GM19351 (cell line): ENCODE measurements around the gene TRPV4.

Experiments used
- ATAC-seq: cut with Tn5 transposase; IDR thresholded peaks from one replicate; pipeline ENCODE4 v1.9.1; 2021; ENCODE audit warnings: mild to moderate bottlenecking, moderate library complexity; ENCODE audit not compliant: unreplicated experiment

Gene TRPV4

DNA sequence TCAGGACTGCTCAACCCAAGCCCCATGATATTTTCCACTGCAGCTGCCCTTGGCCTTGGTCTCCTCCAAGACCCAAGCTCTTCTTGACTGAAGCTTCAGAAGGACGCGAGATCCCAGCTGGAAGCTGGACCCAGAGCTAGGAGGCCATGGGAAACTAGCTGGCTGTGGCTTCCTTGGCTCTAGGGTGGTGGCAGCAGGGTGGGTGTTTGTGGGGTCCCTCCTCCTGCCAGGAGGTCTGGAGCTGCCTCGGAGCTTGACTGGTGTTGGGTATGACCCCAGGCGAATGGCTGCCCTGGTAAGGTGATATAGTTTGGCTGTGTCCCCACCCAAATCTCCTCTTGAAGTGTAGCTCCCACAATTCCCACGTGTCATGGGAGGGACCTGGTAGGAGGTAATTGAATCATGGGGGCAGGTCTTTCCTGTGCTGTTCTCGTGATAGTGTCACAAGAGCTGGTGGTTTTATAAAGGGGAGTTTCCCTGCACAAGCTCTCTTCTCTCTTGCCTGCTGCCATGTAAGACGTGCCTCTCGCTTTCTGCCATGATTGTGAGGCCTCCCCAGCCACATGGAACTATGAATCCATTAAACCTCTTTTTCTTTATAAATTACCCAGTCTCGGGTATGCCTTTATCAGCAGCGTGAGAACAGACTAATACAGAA is 51.4 kb downstream of the TRPV4 start:
- ATAC-seq = no peak

DNA sequence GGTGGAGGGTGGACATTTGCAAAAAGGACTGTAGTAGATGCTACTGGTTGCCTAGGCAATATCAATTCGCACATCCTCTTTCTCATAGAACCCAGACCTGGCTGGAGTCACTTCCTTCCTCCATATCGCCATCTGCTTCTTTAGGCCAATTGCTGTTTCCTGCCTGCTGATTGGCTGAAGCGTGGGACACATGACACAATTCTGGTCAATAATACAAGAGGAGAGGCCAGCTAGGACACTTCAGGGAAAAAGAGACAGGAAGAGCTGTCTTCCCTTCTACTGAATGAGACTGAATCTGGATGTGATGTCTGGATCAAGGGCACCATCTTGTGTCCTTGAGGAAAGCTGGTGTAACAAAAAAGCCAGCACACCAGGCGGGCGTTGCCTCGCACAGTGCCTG is 53.8 kb downstream of the TRPV4 start:
- ATAC-seq = no peak

DNA sequence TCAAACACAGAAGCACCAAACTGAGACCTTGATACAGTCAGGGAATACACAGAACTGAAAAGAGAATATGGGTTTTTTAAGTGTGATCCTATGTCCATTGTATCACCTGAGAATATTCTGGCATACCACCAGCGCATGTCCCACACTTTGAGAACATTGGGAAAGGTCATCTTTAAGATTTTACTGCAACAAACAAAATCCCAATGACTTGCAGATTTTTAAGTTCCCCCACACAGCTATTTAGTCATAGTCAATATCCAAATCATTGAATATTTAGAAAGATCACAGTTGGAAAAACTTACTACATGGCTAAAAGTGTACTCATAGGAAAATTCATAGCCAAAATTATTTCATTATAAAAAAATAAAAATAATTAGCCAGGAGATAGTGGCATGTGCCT is 54.5 kb downstream of the TRPV4 start:
- ATAC-seq = no peak

DNA sequence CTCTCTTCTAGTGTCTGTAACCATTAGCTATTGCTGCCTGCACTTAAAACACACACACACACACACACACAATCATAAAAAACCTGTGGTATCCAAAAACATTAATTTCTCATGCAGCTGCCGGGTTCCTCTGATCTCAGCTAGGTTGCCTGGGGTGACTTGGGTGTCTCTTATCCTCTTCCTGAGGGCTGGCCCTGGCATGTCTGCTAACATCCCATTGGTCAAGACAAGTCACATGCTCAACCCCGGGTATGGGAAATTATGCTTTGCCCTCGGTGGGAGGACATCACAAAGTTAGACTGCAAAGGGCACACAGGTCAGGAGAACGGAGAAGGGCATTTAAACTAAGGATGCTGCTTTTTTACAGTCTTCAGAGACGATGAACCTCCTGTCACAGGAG is 55.7 kb downstream of the TRPV4 start:
- no peak for ATAC-seq

DNA sequence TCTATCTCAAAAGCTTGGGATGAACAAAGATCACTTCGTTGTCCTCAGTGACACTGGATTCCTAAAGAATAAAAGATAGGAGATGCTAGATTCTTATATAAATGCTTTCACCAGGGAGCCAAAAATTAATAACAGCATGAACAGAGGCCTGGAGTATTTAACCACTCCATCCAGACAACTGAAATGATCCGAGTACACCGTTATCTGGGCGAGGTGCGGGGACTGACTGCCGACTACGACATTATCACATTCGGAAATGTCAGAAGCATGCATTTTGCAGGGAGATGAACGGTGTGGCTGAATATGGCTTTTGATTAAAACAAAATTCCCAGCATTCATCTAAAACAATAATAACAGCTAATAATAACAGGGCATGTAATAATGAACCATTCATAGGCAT is 56.6 kb downstream of the TRPV4 start:
- no peak for ATAC-seq

DNA sequence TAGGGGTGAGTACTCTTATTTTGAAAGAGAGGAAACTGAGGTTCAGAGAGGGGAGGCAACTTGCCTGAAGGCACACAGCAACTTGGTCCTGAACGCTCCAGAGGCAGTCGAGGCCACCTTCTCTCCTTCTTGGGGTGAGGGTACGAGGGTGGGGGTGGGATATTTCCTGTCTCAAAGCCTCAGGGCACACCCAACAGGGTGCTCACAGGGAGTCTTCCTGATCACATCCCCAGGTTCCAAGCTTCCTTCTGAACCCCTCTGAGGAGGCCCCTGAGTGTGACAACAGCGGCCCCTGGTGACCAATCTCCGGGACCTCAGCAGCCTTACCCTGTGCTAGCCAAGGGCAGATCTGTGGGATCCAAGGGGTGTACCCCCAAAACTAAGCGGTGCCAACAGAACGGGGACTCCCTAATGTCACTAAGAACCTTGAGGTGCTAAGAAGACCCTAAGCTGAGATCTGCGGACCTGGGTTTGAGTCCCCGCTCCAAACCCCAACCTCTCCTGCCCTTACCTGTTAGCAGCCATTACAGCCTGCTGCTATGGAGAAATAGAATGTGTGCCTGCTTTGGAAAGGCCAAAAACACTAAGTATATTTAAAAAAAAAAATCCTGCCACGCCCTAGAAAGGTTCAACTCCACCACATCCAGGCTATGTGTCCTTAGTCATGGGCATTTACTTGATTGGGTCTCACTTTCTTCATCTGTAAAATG is 57.9 kb downstream of the TRPV4 start:
- peak; percentile 50 for ATAC-seq

DNA sequence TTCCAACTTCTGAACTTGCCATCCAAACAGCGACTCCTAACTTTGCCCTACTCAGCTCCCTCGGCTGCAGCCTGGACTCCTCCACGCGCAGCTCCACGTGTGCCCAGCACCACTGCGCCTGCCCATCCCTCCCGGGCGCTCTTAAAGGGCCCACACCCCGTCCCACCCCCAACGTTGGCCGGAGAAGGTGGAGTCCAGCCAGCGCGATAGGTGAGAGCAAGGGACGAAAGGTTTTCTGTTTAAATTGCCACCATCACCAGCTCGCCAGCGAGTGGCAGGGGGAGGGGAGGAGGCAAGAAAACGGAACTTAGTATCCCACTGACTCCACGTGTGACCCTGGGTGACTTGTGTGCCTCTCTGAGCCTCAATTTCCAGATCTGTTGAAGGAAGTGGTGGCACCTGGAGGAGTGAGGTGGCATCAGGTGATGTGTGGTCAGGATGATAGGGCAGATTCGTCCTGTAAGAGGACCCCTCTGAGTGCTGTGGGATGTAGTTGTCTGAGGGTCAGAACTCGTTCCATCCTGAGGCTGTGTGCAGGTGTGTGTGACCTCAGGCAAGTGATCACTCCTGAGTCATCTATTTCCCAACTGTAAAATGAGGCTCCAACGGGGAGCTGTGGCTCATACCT is 59.7 kb downstream of the TRPV4 start:
- ATAC-seq = no peak

DNA sequence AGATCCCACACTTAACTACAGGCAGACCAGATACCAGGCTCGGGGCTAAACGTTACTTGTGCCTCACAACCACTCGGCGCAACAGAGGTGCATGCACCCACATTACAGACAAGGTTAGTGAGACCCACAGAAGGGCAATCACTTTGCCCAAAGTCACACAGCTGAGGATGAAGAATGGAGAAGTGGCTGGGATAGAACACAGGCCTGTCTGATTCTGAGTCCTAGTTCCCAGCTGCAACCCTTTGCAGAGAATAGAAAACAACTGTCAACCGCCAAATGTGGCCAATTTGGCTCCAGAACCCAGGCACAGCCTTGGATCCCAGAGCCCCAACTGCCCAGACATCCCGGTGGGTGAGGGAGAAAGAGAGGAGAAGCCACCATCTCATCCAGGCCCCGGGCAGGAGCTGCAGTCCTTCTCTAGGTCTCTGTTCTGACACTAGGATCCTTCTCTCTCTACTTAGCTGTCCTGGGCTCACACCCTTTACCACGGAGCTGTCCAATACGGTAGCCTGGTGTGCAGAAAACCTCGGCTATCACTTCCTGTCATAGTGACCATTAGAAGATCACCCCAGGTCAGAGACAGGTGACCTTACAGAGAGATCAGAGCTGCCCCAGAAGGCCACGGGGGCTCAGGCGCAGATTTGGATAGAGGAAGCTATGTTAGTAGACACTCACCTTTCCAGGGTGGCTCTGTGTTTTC is 60.4 kb downstream of the TRPV4 start:
- no peak for ATAC-seq

DNA sequence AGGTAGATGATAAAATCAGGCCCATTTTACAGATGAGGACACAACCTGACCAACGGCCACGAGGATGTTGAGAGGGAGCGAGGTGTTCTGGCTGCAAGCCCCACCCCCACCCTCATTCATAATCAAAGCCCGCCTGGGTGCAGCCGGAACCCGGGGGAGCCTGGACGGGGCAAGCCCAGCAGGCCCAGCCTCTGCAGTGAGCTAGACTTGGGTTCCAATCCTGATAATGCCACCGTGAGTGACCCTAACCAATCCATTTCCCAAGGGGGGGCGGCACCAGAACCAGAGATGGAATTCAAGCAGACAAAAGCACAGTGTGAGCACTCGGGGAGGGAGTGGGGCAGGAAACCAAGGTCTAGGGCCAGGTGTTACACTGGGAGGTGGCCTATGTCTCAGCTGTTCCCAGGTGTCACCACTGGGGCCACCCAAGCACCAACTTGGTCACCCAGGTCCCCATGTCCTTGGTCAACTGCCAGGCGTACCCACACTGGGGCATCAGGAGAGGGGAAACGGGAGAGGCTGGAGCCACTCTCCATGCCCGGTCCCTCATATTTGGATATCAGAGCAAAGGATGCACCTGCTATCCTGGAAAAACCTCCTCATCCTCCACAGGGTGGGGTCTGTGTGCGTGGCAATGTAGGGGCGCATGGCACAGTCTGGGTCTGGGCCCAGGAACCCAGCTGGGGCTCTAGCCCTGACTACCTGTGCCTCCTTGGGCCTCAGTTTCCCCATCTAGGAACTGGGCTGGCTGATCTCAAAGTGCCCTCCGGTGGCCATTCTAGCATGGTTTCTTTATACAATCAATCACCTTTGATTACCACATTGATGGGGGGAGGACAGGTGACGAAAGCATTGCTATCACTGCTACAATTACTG is 61.2 kb downstream of the TRPV4 start:
- no peak for ATAC-seq

DNA sequence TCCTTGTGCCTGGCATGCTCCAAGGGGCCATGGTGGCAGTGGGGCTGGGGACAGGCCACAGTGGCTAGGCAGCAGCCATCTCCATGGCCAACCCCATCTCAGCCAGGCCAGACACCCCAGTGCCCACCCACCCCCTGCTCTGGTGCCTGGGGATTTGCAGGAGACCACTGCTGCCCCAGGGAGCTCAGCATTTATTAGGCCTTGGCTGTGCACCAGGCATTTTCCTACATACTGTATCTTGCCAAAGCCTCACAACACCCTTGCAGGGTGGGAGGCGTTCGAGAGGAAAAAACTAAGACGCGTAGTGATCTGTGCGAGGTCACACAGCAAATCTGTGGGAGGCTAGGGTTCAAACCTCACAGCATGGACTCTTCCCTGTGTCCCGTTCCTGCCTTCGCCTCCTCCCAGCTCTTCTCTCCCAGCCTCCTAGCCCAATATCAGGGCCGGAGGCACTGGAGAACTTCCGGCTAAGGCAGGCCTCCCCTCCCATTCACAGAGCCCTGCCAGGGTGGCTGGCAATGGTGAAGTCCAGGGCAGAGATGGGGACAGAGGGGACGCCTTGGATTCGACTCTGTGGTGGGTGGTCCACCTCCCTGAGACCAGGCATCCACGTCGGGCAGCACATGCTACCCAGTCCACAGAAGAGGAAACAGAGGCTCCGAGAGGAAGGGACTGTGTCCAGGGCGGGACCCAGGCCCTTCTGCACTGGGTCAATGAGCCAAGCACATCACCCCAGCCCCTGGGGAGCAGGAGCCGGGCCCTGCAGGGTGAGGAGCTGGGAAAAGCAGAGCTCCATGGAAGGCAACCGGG is 62.1 kb downstream of the TRPV4 start:
- ATAC-seq = no peak

DNA sequence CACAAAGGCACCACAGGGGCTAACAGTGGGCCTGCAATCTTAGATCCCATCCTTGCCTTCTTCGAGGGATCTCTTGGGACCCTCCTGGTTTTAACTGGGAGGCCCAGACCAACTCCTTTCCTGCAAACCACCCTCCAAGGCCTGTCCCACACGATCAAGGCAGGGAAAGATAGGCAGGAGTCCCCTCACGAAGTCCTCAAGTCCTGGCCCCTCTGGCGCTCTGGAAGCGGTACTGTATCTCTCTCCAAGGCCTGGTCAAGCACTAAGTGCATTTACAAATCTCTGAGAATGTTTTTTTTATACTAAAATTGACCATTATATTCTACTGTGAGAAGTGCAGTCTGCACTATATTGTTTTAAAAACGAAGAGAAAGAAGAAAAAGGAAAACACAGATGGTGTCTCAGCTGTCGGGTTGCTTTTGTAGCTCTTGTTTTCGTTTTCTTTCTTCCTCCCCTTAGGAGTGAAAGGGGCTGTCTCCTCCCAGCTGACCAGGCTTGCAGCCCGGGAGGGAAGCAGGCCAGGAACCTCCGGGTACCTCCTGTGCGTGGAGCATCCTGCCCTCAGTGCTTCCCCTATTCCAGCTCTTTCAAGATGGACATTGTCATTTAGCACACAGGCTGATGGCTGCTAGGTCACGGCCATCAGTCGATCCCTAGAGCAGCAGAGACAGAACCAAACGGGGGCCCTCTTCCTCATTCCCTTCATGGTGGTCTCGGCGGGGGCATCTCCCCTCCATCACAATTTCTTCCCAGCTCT is 62.9 kb downstream of the TRPV4 start:
- ATAC-seq = no peak

DNA sequence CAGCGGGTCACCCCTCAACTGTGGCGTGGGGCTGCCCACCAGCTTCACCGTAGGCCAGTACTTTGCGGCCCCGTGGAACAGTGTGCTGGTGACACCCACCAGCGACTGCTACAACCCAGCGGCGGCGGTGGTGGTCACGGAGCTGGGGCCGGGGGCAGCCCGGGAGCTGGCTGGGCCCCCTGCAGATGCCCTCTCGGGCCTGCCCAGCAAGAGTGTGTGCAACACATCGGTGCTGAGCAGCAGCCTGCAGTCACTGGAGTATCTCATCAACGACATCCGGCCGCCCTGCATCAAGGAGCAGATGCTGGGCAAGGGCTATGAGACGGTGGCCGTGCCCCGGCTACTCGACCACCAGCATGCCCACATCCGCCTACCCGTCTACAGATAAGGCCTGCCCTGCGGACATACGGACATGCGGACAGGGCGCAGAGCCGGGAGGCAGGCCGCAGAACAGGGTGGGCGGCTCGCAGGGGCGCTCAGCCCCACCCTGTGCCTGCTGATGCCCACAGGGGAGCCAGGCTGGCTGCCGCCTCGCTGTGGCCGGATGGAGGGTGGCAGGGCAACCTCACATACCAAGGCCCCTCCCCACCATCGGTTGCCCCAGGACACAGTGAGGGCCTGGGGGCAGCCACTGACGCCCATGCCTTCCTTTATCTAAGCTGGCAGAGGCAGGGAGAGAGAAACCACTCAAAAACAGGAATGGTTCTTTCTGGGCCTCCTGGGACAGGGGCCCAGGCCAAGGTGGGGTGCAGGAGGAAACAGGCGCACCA is 64.1 kb downstream of the TRPV4 start:
- ATAC-seq = no peak

DNA sequence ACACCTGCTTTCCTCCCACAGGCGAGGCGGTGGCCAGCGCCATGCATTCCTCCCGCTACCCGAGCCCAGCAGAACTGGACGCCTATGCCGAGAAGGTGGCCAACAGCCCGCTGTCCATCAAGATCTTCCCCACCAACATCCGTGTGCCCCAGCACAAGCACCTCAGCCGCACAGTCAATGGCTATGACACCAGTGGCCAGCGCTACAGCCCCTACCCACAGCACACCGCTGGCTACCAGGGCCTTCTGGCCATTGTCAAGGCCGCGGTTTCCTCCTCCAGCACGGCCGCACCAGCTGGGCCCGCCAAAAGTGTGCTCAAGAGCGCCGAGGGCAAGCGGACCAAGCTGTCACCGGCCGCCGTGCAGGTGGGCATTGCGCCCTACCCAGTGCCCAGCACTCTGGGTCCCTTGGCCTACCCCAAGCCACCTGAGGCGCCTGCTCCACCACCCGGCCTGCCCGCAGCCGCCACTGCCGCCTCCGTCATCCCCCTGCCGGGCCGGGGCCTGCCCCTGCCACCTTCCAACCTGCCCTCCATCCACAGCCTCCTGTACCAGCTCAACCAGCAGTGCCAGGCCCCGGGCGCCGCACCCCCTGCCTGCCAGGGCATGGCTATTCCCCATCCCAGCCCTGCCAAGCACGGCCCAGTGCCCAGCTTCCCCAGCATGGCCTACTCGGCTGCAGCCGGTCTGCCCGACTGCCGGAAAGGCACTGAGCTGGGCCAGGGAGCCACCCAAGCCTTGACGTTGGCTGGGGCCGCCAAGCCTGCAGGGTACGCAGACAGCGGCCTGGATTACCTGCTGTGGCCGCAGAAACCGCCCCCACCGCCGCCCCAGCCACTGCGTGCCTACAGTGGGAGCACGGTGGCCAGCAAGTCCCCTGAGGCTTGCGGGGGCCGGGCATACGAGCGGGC is 65.0 kb downstream of the TRPV4 start:
- ATAC-seq = no peak

DNA sequence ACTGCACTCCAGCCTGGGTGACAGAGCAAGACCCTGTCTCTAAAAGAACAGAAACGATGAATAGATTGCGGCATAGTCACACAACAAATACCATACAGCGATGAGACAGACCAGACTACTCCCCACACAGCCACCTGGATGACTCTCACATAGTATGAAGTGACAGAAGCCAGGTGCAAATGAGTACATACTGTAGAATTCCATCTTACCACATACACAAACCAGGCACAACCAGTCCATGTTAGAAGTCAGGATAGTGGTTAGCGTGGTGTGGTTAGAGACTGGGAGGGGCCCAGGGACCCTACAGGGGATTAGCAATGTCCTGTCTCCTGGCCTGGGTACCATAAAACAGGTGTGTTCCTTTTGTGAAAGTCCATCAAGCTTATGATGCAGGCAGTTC is 65.7 kb downstream of the TRPV4 start:
- no peak for ATAC-seq

DNA sequence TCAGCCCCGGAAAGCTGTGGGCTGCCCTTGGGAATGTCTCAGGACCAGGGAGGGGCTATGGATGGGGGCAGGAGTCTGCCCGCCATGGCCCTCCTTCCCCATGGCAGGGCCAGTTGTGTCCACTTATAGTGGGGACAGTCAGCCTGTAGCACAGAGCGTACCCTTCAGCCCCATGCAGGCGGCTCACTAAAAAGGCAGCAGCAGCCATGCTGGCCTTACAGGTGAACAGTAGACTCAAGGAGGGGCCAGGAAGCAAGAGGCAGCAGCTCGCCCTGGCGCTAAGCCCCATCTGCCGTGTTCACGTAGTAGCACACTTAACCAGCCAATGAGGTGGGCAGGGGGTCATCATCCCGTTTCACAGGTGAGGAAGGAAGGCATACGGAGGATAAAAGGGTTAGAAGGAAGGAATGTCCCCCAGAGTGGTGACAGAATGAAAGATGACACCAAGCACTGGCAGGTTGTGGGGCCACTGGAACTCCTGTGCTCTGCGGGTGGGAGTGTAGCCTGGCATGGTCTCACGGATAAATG is 66.9 kb downstream of the TRPV4 start:
- ATAC-seq = no peak

DNA sequence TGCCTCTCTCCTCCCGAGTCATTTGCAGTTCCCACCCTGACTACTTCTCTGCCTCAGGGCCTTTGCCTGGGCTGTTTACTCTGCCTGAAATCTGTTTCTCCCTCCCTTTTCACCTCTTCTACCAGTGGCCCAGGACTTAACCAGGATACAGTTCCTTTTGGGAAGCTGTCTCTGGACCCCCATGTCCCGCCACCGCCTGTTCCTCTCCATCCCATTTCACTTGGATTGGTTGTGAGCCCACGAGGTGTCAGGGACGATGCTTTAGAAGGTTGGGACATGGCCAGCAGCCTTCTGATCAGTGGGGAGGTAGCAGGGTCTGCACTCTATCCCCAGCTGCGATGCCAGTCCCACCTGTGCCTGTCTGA is 67.8 kb downstream of the TRPV4 start:
- no peak for ATAC-seq

DNA sequence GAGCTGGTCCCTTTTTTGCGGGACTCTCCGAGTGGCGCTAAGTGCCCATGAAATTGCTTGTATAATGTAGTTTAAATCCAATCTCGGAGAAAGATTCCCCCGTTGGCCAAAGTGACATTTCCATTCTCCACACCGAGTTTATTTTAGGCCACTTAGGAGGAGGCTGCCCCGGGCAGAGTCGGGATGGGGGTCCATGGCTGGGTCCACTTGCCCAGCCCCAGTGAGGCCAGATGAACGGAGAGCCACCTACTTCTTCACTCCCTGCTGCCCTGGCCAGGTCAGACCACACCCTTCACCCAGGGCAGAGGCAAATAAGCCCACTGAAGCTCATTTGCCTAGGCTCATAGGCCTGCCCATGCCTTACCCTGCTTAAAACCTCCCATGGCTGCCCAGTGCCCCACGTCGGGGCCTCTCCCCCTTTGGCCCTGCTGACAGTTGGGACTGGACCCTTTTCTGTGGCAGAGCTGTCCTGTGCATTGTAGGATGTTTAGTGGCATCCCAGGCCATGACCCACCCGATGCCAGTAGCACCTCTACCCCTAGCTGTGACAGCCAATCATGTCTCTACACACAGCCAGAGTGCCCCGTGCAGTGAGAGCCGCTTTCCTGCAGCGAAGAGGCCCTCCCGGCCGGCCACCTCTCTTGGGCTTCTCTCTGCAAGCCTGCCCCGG is 68.3 kb downstream of the TRPV4 start:
- ATAC-seq = no peak
